NB4 (cell line): ENCODE data around the gene LYPLA2.

Experiments used
- POLR2A ChIP-seq: IDR thresholded peaks from 2 replicates; pipeline ENCODE4 v1.6.1; 2011; ENCODE audit warnings: mild to moderate bottlenecking; ENCODE audit not compliant: insufficient read length; ENCODE audit errors: extremely low read depth
- TF ChIP-seq, protein P1 (sequence below): IDR thresholded peaks from one replicate; pipeline ENCODE4 v1.5.1; 2012; ENCODE audit warnings: low read depth, low read length

- TF ChIP-seq, protein P1, sequence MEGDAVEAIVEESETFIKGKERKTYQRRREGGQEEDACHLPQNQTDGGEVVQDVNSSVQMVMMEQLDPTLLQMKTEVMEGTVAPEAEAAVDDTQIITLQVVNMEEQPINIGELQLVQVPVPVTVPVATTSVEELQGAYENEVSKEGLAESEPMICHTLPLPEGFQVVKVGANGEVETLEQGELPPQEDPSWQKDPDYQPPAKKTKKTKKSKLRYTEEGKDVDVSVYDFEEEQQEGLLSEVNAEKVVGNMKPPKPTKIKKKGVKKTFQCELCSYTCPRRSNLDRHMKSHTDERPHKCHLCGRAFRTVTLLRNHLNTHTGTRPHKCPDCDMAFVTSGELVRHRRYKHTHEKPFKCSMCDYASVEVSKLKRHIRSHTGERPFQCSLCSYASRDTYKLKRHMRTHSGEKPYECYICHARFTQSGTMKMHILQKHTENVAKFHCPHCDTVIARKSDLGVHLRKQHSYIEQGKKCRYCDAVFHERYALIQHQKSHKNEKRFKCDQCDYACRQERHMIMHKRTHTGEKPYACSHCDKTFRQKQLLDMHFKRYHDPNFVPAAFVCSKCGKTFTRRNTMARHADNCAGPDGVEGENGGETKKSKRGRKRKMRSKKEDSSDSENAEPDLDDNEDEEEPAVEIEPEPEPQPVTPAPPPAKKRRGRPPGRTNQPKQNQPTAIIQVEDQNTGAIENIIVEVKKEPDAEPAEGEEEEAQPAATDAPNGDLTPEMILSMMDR: no peak
- TF ChIP-seq POLR2A: no peak
Measured at GRCh38 chr1:23823767-23824166, 32.8 kb downstream of the LYPLA2 start.
